OCI-LY1 (cell line): ENCODE data around the gene ATP8B3.

Source experiments
- EZH2 ChIP-seq: fragments of 200-600 bp; sonication (generic), shearing (Covaris generic); IDR thresholded peaks from 2 replicates; pipeline ENCODE4 v1.8.0; 2017; ENCODE audit warnings: borderline replicate concordance, mixed run types, mild to moderate bottlenecking, antibody characterized with exemption, low read length, moderate library complexity, mixed read lengths
- TF ChIP-seq, protein P1 (sequence below): fragments of 200-600 bp; sonication (generic), shearing (Covaris generic); IDR thresholded peaks from 2 replicates; pipeline ENCODE4 v1.5.1; 2017; ENCODE audit warnings: mild to moderate bottlenecking, antibody characterized with exemption, low read length, moderate library complexity, mixed read lengths

DNA sequence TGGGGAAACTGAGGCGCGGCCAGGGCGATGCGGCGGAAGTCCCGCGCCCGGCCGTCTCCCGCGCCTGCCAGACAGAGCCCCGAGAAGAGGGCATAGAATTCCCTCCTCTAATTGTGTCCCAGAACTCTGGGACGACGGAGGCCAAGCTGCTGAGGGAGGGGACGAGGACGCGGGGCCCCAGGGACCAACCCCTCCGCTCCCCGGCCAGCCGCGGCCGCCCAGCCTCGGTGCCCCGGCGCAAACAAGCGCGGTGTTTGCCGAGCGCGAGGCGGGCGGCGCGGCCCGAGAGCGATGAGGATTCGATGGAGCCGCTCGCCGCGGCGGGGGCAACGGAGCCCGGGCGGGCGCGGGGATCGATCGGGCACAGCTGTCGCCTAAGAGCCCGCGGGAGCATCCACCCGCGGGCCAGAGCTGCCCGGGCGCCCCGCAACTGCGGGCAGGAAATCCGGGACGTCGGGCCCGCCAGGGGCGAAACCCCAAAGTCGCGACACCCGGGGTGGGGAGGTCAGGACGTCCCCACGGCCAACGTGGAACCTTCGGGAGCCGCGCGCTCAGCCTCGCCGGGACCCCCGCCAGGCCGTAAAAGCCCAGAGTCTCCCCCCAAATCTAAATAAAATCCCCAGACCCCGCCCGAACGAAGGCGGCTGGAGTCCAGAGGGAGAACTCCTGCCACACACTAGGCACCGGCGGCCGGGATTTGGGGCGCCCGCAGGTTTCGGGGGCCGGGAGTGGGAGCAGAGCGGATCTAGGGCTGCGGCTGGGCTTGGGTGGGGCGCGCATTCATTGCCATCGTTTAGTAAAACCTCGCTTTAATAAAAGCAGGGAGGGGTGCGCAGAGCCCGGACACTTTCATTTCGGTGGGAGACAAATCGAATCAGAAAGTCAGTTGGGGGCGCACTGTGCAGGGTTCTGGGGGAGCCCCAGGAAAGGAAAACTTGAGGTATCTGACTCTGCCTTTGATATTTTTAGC, 62.4 kb downstream of the ATP8B3 start:
- TF ChIP-seq EZH2 = no peak
- TF ChIP-seq, protein P1, sequence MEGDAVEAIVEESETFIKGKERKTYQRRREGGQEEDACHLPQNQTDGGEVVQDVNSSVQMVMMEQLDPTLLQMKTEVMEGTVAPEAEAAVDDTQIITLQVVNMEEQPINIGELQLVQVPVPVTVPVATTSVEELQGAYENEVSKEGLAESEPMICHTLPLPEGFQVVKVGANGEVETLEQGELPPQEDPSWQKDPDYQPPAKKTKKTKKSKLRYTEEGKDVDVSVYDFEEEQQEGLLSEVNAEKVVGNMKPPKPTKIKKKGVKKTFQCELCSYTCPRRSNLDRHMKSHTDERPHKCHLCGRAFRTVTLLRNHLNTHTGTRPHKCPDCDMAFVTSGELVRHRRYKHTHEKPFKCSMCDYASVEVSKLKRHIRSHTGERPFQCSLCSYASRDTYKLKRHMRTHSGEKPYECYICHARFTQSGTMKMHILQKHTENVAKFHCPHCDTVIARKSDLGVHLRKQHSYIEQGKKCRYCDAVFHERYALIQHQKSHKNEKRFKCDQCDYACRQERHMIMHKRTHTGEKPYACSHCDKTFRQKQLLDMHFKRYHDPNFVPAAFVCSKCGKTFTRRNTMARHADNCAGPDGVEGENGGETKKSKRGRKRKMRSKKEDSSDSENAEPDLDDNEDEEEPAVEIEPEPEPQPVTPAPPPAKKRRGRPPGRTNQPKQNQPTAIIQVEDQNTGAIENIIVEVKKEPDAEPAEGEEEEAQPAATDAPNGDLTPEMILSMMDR = no peak
